ENCODE measurements around the gene SYNE1.
"Not testable (repeated sequence)": the region's sequence is repeated elsewhere in the genome, so short reads cannot be mapped to it uniquely, and the experiment has no call there.

The SYNE1 gene

GRCh38 chr6:152571089-152571488 is 66.1 kb downstream of the SYNE1 start:
- DNase-seq (ENCODE audit: low read depth in 2 of 2), result no peak

- DNase-seq (ENCODE audit: low read depth in 2 of 2), result no peak
These were observed 70.9 kb downstream of the SYNE1 start for GRCh38 chr6:152566103-152566875.

GRCh38 chr6:152563177-152563576 is 74.0 kb downstream of the SYNE1 start:
- no peak for DNase-seq (ENCODE audit: low read depth in 2 of 2)

GRCh38 chr6:152558798-152559197 is 78.4 kb downstream of the SYNE1 start:
- DNase-seq (ENCODE audit: low read depth in 2 of 2), result not testable (repeated sequence)

- DNase-seq (ENCODE audit: low read depth in 2 of 2), result no peak
These were observed 79.7 kb downstream of the SYNE1 start for GRCh38 chr6:152557502-152557901.

- DNase-seq (ENCODE audit: low read depth in 2 of 2), result no peak
These were observed 82.3 kb downstream of the SYNE1 start for GRCh38 chr6:152554851-152555250.

- DNase-seq (ENCODE audit: low read depth in 2 of 2), result peak in 1 of 2 donors; percentile 4
These were observed 84.4 kb downstream of the SYNE1 start for GRCh38 chr6:152552616-152553209.

- no peak for DNase-seq (ENCODE audit: low read depth in 2 of 2)
These were observed 93.6 kb downstream of the SYNE1 start for GRCh38 chr6:152543519-152543918.

- DNase-seq (ENCODE audit: low read depth in 2 of 2), result no peak
These were observed 96.8 kb downstream of the SYNE1 start for GRCh38 chr6:152540381-152540780.

- DNase-seq (ENCODE audit: low read depth in 2 of 2), result no peak
These were observed 102.6 kb downstream of the SYNE1 start for GRCh38 chr6:152534541-152534940.

- DNase-seq (ENCODE audit: low read depth in 2 of 2), result no peak
These were observed 104.4 kb downstream of the SYNE1 start for GRCh38 chr6:152532556-152533422.

- no peak for DNase-seq (ENCODE audit: low read depth in 2 of 2)
These were observed 105.5 kb downstream of the SYNE1 start for GRCh38 chr6:152531659-152532058.

- no peak for DNase-seq (ENCODE audit: low read depth in 2 of 2)
These were observed 107.8 kb downstream of the SYNE1 start for GRCh38 chr6:152529369-152529768.

GRCh38 chr6:152514120-152514519 is 123.0 kb downstream of the SYNE1 start:
- not testable (repeated sequence) for DNase-seq (ENCODE audit: low read depth in 2 of 2)

GRCh38 chr6:152509916-152510315 is 127.2 kb downstream of the SYNE1 start:
- no peak for DNase-seq (ENCODE audit: low read depth in 2 of 2)

GRCh38 chr6:152508477-152508876 is 128.7 kb downstream of the SYNE1 start:
- no peak for DNase-seq (ENCODE audit: low read depth in 2 of 2)

GRCh38 chr6:152503546-152503945 is 133.6 kb downstream of the SYNE1 start:
- DNase-seq (ENCODE audit: low read depth in 2 of 2), result no peak

GRCh38 chr6:152502421-152503188 is 134.6 kb downstream of the SYNE1 start:
- no peak for DNase-seq (ENCODE audit: low read depth in 2 of 2)

GRCh38 chr6:152499931-152500330 is 137.2 kb downstream of the SYNE1 start:
- DNase-seq (ENCODE audit: low read depth in 2 of 2), result no peak

- no peak for DNase-seq (ENCODE audit: low read depth in 2 of 2)
These were observed 140.4 kb downstream of the SYNE1 start for GRCh38 chr6:152496731-152497130.

GRCh38 chr6:152495456-152495855 is 141.7 kb downstream of the SYNE1 start:
- not testable (repeated sequence) for DNase-seq (ENCODE audit: low read depth in 2 of 2)

- DNase-seq (ENCODE audit: low read depth in 2 of 2), result not testable (repeated sequence)
These were observed 144.9 kb downstream of the SYNE1 start for GRCh38 chr6:152492281-152492680.

Data from activated CD4-positive, alpha-beta T cell treated with anti-CD3 and anti-CD28 coated beads for 24 hours (primary cell).